ENCODE results near the gene NTSR2.
A peak's percentile ranks its signal among the peaks of the same experiment; 100 is the strongest.

The NTSR2 gene

DNA sequence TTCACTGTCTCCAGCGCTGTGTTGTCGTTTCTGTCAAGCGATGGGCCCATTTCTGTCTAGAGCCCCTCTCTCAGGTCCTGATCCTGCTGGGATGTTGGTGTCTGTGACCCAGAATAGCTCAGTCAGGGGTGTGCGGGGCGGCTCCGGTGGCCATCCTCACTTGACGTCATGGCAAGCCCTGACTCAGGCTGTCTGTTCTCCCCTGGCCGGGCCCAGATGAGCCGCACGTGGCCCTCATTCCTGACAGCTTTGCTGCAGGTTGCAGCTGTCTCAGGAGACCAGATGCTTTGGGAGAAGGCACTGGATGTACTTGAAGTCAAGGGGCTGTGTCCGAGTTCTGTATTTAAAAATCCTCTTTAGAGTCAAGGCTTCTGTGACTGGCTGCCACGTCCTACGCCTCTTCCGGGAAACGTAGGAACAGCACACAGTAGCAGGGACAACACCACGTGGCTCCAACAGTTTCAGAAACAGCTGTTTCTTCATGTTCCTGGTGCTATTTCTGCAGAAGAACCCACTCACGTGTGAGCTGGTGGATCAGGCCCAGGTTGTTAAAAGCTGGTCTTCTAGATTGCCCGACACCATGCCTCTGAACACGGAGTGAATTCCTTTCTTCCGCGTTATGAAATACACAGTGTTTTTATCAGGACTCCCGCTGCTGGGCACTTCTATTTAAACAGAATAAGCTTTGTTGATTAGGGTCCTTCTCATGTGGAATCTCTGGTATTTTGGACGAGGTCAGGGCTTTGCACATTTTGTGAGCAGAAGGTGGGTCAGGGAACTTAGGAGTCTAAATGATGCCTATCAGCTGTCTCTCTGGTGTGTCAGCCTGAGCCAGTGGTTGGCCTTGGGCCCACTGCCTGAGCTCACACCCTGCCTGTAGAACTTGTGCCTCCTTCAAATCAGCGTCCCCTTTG is 28.3 kb upstream of the NTSR2 start:
- DNase-seq: no peak

DNA sequence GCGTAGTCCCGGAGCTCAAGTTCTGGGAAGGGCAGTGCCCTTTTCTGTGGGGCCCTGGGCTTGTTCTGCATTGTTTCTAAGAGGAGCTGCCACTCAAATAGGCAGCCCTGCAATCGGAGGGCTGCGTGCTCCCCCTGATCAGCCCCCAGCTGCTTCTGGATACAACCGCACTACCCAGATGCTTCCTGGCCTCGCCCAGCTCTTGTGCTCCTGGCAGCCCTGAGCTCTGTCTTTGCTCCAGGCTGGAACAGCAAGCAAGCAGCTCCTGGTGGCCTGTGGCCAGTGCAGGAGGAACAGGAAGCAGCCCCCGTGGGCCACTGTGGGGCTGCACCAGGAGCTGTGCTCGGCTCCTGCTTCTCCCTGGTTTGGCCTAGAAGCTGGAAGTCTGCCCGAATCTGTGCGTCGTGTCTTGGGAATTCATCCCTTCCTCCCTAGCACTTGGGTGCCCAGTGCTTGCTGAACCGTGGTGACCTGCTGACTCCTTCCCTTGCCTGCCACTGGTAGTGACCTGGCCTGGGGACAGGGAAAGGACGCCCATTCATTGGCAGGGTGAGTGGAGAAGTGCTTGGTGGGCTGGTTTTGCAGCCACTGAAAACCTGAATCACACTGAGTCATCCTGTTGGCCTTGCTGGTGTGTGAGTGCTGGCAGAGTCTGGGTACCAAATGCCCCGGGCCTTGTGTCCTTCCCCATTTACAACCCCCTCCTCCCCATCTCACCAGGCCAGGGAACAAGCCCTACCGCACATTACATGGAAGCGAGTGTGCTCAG is 27.3 kb upstream of the NTSR2 start:
- DNase-seq: peak; percentile 35

DNA sequence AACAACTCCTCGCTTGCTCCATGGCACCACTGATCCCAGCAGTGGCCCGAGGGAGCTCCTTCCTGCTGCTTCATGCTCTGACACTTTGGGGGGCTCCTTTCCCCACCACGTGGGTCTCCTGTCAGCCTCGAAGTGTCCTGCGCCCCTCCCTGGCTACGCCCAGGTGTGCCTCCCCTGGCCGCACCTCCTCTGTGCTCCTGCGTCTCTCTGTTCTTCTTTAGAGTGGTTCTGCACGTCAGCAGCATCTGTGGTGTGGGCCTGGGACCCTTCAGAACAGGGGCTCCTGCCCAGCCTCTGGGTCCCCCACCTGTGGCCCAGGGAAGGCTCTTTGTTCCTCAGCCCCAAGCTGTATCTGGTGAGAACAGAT is 26.7 kb upstream of the NTSR2 start:
- no peak for DNase-seq

DNA sequence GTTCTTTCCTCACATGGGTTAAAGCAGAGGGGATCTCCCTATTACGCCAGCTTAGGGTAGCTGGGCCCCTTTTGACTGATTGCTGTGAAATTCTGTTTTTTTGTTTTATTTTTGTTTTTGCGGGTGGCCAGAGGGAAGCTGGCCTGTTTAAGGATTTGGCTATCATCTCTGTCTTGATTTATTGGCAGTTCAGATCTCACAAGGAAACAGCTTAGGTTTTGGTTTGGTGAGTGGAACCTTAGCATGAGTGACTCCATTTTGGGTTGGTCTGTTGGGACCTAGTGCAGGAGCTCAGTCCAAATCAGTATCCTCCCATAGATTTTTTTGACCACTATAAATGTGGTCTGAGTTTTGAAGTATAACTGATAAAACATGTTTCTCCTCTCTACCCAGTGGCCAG is 25.6 kb upstream of the NTSR2 start:
- no peak for DNase-seq

DNA sequence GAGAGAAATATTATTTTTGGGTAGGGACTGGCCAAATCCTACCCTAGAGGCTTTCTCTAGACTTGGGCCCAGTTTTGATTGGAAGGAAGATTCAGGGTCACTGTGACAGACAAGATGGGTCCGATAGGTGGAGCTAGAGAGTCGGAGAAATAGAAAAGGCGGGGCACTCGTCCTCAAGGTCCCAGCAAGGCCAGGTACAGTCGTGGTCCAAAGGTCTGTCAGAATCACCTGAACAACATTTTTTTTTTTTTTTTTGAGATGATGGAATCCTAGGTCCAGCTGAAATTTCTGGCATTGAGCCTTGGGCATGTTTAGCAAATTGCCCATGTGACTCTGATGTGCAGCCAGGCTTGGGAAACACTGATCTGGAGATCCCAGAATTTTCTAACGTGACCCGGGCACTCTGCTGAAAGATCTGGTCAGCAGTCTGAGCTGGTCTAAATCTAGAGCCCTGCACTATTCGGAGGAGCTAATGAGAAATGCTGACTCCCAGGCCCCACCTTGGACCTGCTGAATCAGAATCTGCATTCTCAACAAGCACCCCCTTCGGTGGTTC is 23.0 kb upstream of the NTSR2 start:
- DNase-seq: peak; percentile 78

DNA sequence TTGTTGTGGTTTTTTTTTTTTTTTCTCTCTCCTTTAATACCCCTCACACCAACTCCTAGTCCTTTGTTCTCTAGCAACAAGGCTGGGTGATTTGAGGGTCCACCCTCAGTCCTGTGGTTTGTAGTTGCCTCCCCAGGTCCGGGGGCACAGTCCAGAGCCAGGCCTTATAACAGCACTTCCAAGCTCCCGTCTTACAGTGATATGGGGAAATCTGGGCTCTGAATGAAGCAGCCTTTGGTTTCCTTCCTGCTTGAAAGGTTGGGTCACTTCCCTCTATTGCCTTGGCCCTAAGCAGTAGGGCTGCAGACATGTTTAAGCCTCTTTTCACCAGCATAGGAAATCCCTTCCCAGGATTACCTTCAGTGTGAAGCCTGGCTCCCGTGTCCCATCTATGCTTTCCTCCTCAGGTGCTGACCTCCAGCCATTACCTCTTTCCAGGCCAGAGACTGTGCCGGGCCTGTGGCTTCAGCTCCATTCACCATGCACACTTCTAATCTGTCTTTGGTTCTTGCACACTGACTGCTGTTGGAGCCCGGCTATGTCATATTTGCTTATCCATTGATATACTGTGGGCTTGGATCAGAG is 21.2 kb upstream of the NTSR2 start:
- no peak for DNase-seq

DNA sequence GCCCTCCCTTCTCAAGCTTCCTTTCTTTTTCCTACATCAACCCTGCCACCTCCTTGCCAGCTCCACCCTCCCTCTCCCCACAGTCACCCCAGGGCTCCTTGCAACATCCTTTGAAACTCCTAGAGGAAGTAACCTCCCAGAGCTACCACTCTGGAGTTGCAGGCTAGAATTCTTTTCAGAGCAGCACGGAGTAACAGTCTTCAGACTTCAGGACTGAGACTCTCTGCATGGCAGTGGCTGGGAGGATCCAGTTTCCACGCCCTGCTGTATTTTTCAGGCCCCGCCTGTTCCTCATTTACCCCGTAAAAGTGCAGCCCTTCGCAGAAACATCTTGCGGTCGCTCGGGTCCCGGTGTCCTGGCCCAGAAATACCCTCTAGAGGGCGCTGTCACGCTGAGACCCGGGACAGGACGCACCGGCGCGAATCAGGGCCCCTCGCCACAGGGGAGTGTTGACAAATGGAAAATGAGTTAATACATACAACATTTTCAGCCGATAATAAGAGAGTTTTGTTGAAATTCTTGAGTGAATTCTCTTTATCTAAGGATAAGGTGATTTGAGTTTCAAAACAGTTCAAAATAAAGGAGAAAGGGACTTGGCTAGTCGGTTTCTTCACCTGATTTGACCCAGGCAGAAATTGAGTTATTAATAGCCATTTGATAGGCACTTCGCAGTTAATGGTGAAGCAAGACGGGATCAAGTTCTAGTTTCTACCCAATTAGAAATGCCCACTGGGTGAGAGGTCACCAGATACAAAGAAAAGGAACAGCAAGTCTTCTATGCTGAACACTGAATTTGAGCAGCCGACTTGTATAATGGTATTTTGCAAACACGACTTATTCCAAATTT is 18.5 kb upstream of the NTSR2 start:
- DNase-seq: no peak

DNA sequence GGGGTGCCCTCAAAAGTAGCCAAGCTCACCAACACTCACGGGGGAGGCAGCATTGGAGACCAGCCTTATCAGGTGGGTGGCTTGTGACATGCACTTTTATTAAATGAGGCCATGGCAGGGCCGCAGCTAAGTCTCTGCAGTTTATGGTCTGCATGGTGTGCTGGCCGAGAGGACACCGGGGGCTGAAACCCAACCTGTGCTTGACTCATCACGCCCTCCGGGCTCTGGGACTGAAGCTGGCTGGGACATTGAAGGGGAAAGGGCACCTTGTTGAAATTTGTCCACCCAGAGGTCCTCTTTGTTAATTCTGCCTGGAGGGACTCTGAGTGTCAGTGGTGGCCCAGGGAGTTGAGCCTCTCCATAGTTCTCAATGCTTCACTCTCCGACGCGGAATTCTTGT is 17.7 kb upstream of the NTSR2 start:
- no peak for DNase-seq

DNA sequence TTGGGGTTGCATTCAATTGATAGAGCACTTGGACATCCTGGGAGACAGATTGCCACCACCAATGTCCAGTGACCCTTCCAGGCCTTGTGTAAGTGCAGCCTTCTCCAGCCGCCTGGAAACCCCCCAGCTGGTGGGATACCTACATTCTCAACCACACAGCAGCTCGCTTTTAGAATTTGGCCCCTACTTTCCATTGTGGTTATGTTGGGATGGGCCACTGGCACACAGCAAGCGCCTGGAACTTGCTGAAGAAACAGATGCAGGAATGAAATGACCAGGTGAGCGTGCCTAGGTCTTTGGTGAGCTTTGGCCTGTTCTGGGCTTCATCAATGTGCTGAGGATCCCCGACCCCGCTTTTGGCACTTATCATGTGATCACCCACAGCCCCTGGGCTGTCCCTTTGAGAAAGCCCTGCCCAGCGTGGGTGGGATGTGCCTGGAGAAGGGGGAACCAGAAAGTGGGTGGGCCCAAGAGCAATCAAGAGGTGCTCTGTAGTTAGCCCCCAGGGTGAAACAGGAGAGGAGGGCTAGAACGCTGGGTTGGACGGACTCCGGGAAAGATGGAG is 16.0 kb upstream of the NTSR2 start:
- DNase-seq: no peak

DNA sequence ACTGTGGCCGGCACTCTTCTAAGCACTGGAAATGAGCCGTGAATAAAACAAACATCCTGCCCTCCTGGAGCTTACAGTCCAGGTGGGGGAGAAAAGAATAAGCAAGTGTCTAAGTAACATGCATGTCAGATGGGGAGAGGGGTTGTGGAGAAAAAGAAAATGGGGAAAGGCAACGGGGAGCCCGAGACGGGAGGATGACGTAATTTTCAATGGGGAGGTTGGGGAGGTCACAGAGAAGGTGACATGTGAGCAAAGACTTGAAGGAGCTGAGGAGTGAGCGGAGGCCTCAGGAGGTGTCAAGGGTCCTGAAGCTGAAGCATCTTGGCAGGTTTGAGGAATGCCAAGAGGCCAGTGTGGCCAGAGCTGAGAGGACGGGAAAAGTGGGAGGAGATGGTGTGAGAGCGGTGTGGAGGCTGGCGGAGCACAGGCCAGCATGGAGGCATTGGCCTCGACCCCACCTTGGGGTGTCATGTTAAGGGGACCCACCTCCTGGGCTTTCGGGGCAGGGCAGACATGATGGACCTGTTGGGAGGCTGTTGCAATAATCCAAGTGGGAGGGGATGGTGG is 15.0 kb upstream of the NTSR2 start:
- DNase-seq: no peak

DNA sequence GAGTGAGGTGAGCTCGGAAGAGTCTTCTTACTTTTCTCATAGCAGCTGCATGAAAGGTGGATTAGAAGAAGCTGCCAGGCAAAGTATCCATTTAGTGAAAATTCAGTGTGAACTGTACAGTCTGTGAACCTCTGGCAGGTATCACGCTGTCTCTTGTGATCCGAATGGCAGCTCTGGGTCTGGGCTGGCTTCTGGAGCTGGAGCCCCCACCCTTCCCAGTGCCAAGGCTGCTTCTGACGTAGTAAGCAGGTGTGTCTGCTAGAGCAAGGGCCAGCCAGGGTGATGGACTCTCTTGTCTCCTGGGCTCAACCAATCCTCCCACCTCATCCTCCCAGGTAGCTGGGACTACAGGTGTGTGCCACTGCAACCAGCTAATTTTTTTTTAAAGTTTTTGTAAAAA is 14.0 kb upstream of the NTSR2 start:
- DNase-seq: no peak

DNA sequence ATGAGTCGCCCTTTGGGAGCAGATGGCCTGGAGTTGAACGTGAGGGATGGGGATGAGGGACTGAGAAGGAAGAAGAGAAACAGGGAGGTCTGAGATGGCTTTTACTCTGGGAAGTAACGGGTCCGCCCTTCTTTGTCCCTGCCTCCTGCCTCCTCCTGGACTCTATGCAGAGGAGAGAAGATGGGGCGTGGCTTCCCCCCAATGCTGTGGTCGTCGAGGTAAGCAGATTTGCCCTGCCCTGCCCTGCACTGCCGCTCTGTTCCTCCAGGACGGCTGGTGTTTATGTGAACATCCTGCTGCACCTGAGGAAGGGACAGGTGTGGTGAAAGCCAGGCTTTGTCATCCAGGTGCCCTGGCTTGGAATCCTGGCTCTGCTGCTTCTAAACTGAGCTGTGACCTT is 13.5 kb upstream of the NTSR2 start:
- no peak for DNase-seq

DNA sequence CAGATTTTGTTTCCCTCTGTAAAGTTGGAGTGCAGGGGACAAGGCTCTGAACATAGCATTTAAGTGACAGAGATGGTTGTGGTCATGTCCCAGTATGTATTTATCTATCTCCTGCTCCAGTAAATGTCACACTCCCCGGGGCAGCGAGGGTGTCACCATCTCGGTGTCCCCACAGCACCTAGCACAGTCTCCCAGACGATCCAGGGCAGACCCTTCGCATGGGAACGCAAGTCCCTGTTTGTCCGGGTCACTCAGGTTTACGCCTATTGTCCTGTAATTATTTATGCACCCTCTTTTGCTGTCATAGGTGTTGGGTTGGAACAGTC is 12.6 kb upstream of the NTSR2 start:
- no peak for DNase-seq

DNA sequence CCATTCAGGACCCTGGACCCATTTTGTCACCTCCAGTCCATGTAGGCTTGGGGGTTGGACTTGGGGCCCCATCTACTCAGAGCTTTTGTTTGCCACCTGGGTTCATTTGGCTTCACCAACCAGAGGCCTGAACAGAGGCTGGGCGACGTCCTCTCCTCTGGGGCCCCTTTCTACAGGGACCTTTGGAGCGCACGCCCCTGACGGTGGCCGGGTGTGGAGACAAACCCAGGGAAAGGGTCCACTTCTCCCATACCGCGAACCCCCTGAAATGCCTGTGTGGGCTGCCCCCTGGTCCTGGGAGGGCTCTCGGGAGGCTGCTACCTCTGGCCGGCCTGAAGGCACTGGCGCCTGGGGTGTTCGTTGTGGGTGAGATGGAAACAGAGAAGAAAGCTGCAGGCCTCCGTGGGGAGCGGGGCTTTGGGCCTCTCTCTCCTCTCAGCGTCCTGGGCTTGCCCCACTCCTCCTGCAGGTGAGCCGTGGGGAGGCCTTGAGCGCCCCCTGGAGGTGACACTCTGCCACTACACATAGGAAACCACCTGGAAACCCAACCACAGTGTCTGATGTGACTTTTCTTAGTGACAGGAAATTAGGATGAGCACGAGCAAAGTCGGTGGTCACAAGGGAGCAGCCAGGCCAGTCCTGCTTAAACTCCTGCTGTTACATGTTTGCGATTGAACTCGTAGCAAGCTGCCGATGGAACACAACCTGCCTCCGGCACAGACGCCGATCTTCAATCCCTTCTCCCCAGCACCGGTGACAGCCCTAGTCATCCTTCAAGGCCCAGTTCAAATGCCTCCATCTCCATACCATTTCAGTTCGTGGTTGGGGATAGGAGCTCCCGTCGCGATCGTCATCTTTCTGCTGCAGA is 12.0 kb upstream of the NTSR2 start:
- DNase-seq: peak; percentile 17

DNA sequence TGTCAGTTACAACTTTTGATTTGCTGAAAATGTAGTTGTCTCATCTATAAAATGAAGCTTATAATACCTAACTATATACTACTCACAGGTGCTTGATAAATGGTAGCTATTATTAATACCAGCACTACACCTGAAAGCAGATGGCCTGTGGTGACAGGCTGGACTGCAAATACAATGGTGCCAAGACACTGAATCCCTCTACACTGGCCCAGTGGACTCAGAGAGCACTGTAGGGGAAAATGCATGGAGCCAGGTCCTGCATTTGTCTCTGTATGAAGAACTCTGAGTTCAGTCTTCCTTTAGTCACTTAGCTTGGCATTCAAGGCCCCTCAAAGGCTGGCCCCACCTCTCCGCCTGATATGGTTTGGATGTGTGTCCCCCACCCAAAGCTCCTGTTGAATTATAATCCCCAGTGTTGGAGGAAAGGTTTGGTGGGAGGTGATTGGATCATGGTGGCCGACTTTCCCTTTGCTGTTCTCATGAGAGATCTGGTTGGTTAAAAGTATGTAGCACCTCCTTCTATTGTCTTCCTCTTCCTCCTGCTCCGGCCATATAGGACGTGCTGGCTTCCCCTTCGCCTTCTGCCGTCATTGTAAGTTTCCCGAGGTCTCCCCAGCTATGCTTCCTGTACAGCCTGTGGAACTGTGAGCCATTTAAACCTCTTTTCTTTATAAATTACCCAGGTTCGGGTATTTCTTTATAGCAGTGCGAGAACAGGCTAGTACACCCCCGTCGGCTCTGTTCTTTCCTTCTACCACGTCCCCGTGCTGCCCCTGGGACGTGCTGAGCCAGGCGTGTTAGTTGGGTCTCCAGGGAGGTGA is 11.1 kb upstream of the NTSR2 start:
- no peak for DNase-seq

DNA sequence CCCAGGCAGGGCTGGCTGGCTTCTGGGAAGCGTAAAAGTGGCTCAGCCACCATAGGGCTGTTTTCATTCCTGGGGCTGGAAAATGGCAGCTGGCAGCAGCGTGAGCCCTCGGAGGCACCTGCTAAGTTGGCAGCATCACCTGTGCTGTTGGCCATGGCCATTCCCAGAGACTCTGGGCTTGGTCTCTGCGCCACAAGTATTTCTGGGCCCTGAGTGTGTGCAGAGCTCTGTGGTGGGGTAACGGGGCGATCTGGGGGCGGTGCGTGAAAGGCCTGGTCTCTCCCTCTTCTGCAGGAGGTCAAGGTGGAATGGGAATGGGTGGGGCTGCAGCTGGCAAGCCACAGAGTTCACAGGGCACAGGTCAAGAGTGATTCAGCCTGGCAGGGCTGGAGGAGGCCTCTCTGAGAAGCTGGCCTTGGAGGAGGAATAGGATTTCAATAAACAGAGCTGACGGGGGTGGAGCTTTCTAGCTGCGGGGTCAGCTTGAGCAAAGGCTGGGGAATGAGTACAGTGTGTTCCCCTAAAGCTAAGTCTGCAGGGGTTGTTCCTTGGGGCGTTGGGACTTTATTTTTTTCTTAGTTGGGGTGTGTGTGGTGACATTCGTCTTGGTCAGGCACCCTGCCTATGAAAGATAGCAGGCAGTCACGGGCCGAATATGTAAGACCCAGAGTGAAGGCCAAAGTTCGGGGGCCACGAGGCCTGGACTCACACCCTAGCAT is 10.3 kb upstream of the NTSR2 start:
- DNase-seq: no peak

DNA sequence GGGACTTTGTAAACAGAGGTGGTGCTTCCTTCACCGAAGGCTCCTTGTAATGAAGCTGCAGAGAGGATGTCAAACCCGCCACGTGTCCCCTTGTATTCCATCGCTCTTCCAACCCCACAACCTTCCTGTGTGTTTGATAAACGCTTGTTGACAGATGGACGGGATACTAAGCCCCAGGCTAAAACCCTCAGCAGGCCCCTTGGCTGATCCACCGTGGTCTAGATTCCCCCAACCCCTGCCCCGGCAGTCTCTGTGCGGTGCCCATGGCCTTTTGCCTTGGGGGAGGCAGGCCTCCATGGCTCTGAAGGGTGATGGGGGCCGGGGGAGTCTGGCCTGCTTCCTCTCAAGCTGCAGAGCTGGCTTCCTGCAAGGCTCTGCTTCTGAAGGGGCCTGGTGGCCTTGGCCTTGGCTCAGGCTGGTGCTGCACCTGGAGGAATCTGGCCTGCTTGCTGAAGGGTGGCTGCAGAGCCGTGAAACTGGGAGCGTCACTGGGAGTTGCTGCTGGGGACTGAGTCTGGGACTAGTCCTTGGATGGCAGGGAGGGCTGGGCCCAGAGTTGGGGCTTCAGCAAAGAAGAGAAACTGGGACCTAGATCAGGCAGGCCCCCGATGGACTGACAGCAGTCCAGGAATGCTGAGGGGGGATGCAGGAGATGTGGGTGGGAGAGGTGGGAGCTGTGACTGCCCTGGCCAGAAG is 9.6 kb upstream of the NTSR2 start:
- no peak for DNase-seq

DNA sequence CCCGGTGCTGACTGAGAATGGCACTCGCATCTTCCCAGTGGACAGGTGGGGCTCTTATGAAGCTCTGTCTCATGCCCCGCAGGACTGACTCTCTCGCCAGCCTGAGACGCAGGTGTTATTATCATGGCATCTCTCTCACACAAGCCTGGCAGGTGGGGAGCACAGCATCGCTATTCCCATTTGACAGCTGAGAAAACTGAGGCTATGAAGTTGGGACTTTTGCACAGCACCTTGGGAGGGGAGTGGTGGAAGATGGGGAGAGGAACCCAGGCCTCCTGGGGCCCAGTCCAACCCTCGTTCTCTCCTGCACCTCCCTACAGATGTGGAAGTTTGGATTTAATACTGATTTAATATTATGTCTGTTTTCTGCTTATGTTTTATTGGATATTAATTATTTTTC is 9.0 kb upstream of the NTSR2 start:
- no peak for DNase-seq
